Suprapubic skin (tissue), 4 donors: Measurements from ENCODE around the gene ERGIC3.
A peak's percentile ranks its signal among the peaks of the same experiment; 100 is the strongest.

ENCODE experiments used
- CTCF ChIP-seq, 2 donors: fragments of 200-600 bp in 1 of 2; fragments of 450-650 bp in 1 of 2; sonication (generic) in 1 of 2; IDR thresholded peaks; one replicate each; pipeline ENCODE4 v1.5.1; 2016 to 2019; ENCODE audit warnings: antibody characterized with exemption in 2 of 2, mild to moderate bottlenecking in 1 of 2, moderate library complexity in 1 of 2
- EP300 ChIP-seq: sonication (generic); formaldehyde crosslinking; IDR thresholded peaks from one replicate; pipeline ENCODE4 v1.6.1; 2017; ENCODE audit warnings: antibody characterized with exemption
- POLR2A ChIP-seq, 2 donors: fragments of 450-650 bp; IDR thresholded peaks; one replicate each; pipeline ENCODE4 v1.6.1; 2017; ENCODE audit warnings: antibody characterized with exemption in 2 of 2, mild to moderate bottlenecking in 2 of 2, moderate library complexity in 2 of 2
- POLR2AphosphoS5 ChIP-seq, 3 donors: sonication (generic); formaldehyde crosslinking; IDR thresholded peaks; one replicate each; pipeline ENCODE4 v1.6.1; 2017; ENCODE audit warnings: antibody characterized with exemption in 3 of 3

GRCh38 chr20:35511814-35512420, 30.0 kb upstream of the ERGIC3 start:
- TF ChIP-seq CTCF (IDR thresholded peaks at IDR 0.05) (peak in 1 of 2 donors; percentile 50), POLR2A (IDR thresholded peaks at IDR 0.05) (no peak), POLR2AphosphoS5 (IDR thresholded peaks at IDR 0.05) (no peak), EP300 (no peak)
